HG03342 (cell line): ENCODE measurements around the gene COQ10A.
"Not testable (repeated sequence)": the region's sequence is repeated elsewhere in the genome, so short reads cannot be mapped to it uniquely, and the experiment has no call there.

Experiments
- ATAC-seq: cut with Tn5 transposase; IDR thresholded peaks from one replicate; pipeline ENCODE4 v1.9.1; 2021; ENCODE audit warnings: mild to moderate bottlenecking, moderate library complexity; ENCODE audit not compliant: unreplicated experiment

COQ10A gene

GRCh38 chr12:56242986-56243385 lies 23.8 kb upstream of the COQ10A start:
- ATAC-seq: no peak

GRCh38 chr12:56243731-56244181 lies 23.0 kb upstream of the COQ10A start:
- ATAC-seq: no peak

GRCh38 chr12:56244494-56244893 lies 22.2 kb upstream of the COQ10A start:
- no peak for ATAC-seq

GRCh38 chr12:56247923-56248322 lies 18.8 kb upstream of the COQ10A start:
- ATAC-seq: no peak

GRCh38 chr12:56248711-56249110 lies 18.0 kb upstream of the COQ10A start:
- ATAC-seq: no peak

GRCh38 chr12:56252649-56253048 lies 14.1 kb upstream of the COQ10A start:
- ATAC-seq: no peak

- no peak for ATAC-seq
Measured at GRCh38 chr12:56253091-56253490, 13.7 kb upstream of the COQ10A start.

- no peak for ATAC-seq
Measured at GRCh38 chr12:56255671-56256070, 11.1 kb upstream of the COQ10A start.

GRCh38 chr12:56256326-56256960 lies 10.3 kb upstream of the COQ10A start:
- no peak for ATAC-seq

- no peak for ATAC-seq
Measured at GRCh38 chr12:56257071-56257470, 9.7 kb upstream of the COQ10A start.

- ATAC-seq: peak; percentile 11
Measured at GRCh38 chr12:56257491-56258067, 9.2 kb upstream of the COQ10A start.

- peak; percentile 89 for ATAC-seq
Measured at GRCh38 chr12:56258068-56258819, 8.5 kb upstream of the COQ10A start, which contains the start of gene ANKRD52. ANKRD52 (minus strand) TSS chr12:56258384; CDS start chr12:56258269, 115 bp downstream.

- ATAC-seq: no peak
Measured at GRCh38 chr12:56258820-56259183, 7.9 kb upstream of the COQ10A start.

- no peak for ATAC-seq
Measured at GRCh38 chr12:56260380-56260779, 6.4 kb upstream of the COQ10A start.

GRCh38 chr12:56260921-56261320 lies 5.8 kb upstream of the COQ10A start:
- no peak for ATAC-seq

- ATAC-seq: no peak
Measured at GRCh38 chr12:56261503-56262232, 5.1 kb upstream of the COQ10A start.

GRCh38 chr12:56262955-56263354 lies 3.8 kb upstream of the COQ10A start:
- ATAC-seq: not testable (repeated sequence)

GRCh38 chr12:56266068-56266692 lies 562 bp upstream of the COQ10A start:
- not testable (repeated sequence) for ATAC-seq

- peak; percentile 9 for ATAC-seq
Measured at GRCh38 chr12:56267443-56268071, 815 bp downstream of the COQ10A start.

GRCh38 chr12:56271031-56271430 lies 4.3 kb downstream of the COQ10A start:
- no peak for ATAC-seq
